Gastroesophageal sphincter (tissue), 3 donors: ENCODE data around the gene ANO9.

Source experiments
- EP300 ChIP-seq: sonication (generic); formaldehyde crosslinking; IDR thresholded peaks from one replicate; pipeline ENCODE4 v1.6.1; 2017; ENCODE audit warnings: antibody characterized with exemption, mild to moderate bottlenecking
- POLR2A ChIP-seq, 2 donors: fragments of 450-650 bp; IDR thresholded peaks; one replicate each; pipeline ENCODE4 v1.6.1; 2017; ENCODE audit warnings: antibody characterized with exemption in 2 of 2, mild to moderate bottlenecking in 2 of 2, moderate library complexity in 1 of 2
- POLR2AphosphoS5 ChIP-seq: sonication (generic); formaldehyde crosslinking; IDR thresholded peaks from one replicate; pipeline ENCODE4 v1.6.1; 2017; ENCODE audit warnings: antibody characterized with exemption
- TF ChIP-seq, protein P1 (sequence below), 4 experiments: fragments of 200-600 bp in 2 of 4; fragments of 450-650 bp in 2 of 4; sonication (generic) in 1 of 4; IDR thresholded peaks; one replicate each; pipeline ENCODE4 v1.5.1; 2017 to 2019; ENCODE audit warnings: antibody characterized with exemption in 4 of 4, mild to moderate bottlenecking in 2 of 4, moderate library complexity in 2 of 4

DNA sequence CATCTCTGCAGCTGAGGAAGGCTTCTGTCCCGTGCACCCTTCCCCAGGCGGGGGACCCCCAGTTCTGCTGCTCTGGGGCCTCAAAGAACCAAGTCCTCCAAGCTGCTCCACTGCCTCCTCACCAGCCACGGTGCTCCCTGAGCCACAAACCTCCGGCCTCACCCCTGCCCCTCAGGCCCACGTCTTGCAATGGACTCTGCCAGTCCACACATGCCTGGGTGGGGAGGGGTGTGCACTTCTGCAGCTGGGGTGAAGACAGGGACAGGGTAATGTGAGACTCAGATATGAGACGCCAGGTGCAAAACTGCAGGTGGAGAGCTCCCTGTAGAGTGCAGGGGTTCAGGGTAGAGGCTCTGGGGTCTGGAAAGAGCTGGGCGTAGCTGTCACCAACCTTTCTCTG, 5.1 kb upstream of the ANO9 start:
- TF ChIP-seq, protein P1, sequence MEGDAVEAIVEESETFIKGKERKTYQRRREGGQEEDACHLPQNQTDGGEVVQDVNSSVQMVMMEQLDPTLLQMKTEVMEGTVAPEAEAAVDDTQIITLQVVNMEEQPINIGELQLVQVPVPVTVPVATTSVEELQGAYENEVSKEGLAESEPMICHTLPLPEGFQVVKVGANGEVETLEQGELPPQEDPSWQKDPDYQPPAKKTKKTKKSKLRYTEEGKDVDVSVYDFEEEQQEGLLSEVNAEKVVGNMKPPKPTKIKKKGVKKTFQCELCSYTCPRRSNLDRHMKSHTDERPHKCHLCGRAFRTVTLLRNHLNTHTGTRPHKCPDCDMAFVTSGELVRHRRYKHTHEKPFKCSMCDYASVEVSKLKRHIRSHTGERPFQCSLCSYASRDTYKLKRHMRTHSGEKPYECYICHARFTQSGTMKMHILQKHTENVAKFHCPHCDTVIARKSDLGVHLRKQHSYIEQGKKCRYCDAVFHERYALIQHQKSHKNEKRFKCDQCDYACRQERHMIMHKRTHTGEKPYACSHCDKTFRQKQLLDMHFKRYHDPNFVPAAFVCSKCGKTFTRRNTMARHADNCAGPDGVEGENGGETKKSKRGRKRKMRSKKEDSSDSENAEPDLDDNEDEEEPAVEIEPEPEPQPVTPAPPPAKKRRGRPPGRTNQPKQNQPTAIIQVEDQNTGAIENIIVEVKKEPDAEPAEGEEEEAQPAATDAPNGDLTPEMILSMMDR (IDR thresholded peaks at IDR 0.05) = no peak
- no peak for TF ChIP-seq EP300
- no peak for TF ChIP-seq POLR2AphosphoS5
- TF ChIP-seq POLR2A (IDR thresholded peaks at IDR 0.05) = no peak
